ES-I3 (cell line): ENCODE data around the gene RERE.

Experiments
- H3K36me3 ChIP-seq: 2 replicates; pipeline ENCODE4 v1.6.1; 2013; ENCODE audit warnings: mild to moderate bottlenecking, low read length, control low read depth, moderate library complexity; ENCODE audit not compliant: insufficient read depth
- H3K4me1 ChIP-seq: 2 replicates; pipeline ENCODE4 v1.6.1; 2013; ENCODE audit warnings: mild to moderate bottlenecking, control low read depth, low read length; ENCODE audit not compliant: insufficient read depth
- H3K9ac ChIP-seq: 2 replicates; pipeline ENCODE4 v1.6.1; 2013; ENCODE audit warnings: low read depth, mild to moderate bottlenecking, low read length, moderate library complexity
- H3K9me3 ChIP-seq: 2 replicates; pipeline ENCODE4 v1.6.1; 2013; ENCODE audit warnings: mild to moderate bottlenecking, low read length, moderate library complexity; ENCODE audit not compliant: control insufficient read depth, insufficient read depth

The RERE gene

GRCh38 chr1:8317647-8318381 lies 499.6 kb downstream of the RERE start, which contains the start of gene SLC45A1:
Gene SLC45A1 (plus strand): TSS chr1:8318114. CDS start chr1:8324330, 6,216 bp downstream.
- Histone ChIP-seq H3K9ac (peak within 1 kb of the TSS; percentile 73), H3K4me1 (peaks cover 16% of the 10 kb centered on the region), H3K9me3 (no peaks in the 10 kb centered on the region; the same call in 1 of the 2 replicates), H3K36me3 (no peaks in the 10 kb centered on the region)

GRCh38 chr1:8315573-8316475 lies 501.6 kb downstream of the RERE start:
- H3K36me3 ChIP-seq = no peaks in the 10 kb centered on the region
- H3K4me1 ChIP-seq = peaks cover 16% of the 10 kb centered on the region
- no peaks in the 10 kb centered on the region; the same call in 1 of the 2 replicates for H3K9me3 ChIP-seq
- H3K9ac ChIP-seq = no peak overlapping the region

GRCh38 chr1:8314346-8315280 lies 502.8 kb downstream of the RERE start:
- Histone ChIP-seq H3K9ac (no peak overlapping the region; the same call in 1 of the 2 replicates), H3K4me1 (peaks cover 16% of the 10 kb centered on the region), H3K9me3 (no peaks in the 10 kb centered on the region; the same call in 1 of the 2 replicates), H3K36me3 (no peaks in the 10 kb centered on the region)

GRCh38 chr1:8313231-8313630 lies 504.2 kb downstream of the RERE start:
- Histone ChIP-seq H3K36me3 (no peaks in the 10 kb centered on the region), H3K9me3 (no peaks in the 10 kb centered on the region; the same call in 1 of the 2 replicates), H3K4me1 (peaks cover 16% of the 10 kb centered on the region), H3K9ac (no peak overlapping the region)

GRCh38 chr1:8312235-8313218 lies 504.9 kb downstream of the RERE start:
- no peaks in the 10 kb centered on the region for H3K36me3 ChIP-seq
- H3K9ac ChIP-seq = no peak overlapping the region
- no peaks in the 10 kb centered on the region; the same call in 1 of the 2 replicates for H3K9me3 ChIP-seq
- H3K4me1 ChIP-seq = peaks cover 16% of the 10 kb centered on the region

- H3K9ac ChIP-seq = no peak overlapping the region
- no peaks in the 10 kb centered on the region for H3K36me3 ChIP-seq
- H3K9me3 ChIP-seq = no peaks in the 10 kb centered on the region; the same call in 1 of the 2 replicates
- peaks cover 16% of the 10 kb centered on the region for H3K4me1 ChIP-seq
These were observed 506.2 kb downstream of the RERE start for GRCh38 chr1:8311068-8311718.

GRCh38 chr1:8307628-8308027 lies 509.8 kb downstream of the RERE start:
- H3K9me3 ChIP-seq = no peaks in the 10 kb centered on the region
- H3K36me3 ChIP-seq = no peaks in the 10 kb centered on the region
- H3K4me1 ChIP-seq = peaks cover 2% of the 10 kb centered on the region; the same call in 1 of the 2 replicates
- no peak overlapping the region for H3K9ac ChIP-seq

GRCh38 chr1:8303876-8304275 lies 513.6 kb downstream of the RERE start:
- Histone ChIP-seq H3K36me3 (no peaks in the 10 kb centered on the region), H3K9me3 (no peaks in the 10 kb centered on the region; the same call in 1 of the 2 replicates), H3K4me1 (peaks cover 13% of the 10 kb centered on the region)

GRCh38 chr1:8303141-8303540 lies 514.3 kb downstream of the RERE start:
- Histone ChIP-seq H3K4me1 (peaks cover 13% of the 10 kb centered on the region), H3K9ac (no peak overlapping the region), H3K9me3 (no peaks in the 10 kb centered on the region; the same call in 1 of the 2 replicates), H3K36me3 (no peaks in the 10 kb centered on the region)

More at GRCh38 chr1:8303876-8304275, 513.6 kb downstream of the RERE start:
- no peak overlapping the region for H3K9ac ChIP-seq
